ENCODE results near the gene METTL13. TPM values are rescaled to one million over a fixed set of nuclear protein-coding genes. Genes with fewer than 3 reads are reported as not detected.

The METTL13 gene
- total and polyA plus RNA-seq, 2 of the 8 experiments (the other 6 are each of a cell fraction or from before 2014, with no cell fraction given) = 38.1 to 66.3 TPM

GRCh38 chr1:171738911-171739310 is 42.5 kb upstream of the METTL13 start (continued):
- TF ChIP-seq CBX8 (IDR thresholded peaks at IDR 0.05; ENCODE audit: borderline replicate concordance, low read depth, low read length) = no peak
